OCI-LY1 (cell line): ENCODE data around the gene PDLIM5.
"Not testable (repeated sequence)": the region's sequence is repeated elsewhere in the genome, so short reads cannot be mapped to it uniquely, and the experiment has no call there.

Experiments used
- H2AFZ ChIP-seq: fragments of 200-600 bp; sonication (generic), shearing (Covaris generic); 2 replicates; pipeline ENCODE4 v1.6.0; 2014; ENCODE audit warnings: antibody characterized with exemption, mild to moderate bottlenecking, low read length
- H3F3A ChIP-seq: fragments of 200-600 bp; sonication (generic), shearing (Covaris generic); 2 replicates; pipeline ENCODE4 v1.6.0; 2014; ENCODE audit warnings: mild to moderate bottlenecking, antibody characterized with exemption, low read length, moderate library complexity; ENCODE audit not compliant: insufficient read depth
- H3K27ac ChIP-seq: fragments of 200-600 bp; sonication (generic); 2 replicates; pipeline ENCODE4 v1.5.1; 2014; ENCODE audit warnings: low read length, mixed run types, mild to moderate bottlenecking, low read depth; ENCODE audit not compliant: poor library complexity, severe bottlenecking
- H3K27me3 ChIP-seq: fragments of 200-600 bp; sonication (generic); 2 replicates; pipeline ENCODE4 v1.6.0; 2014; ENCODE audit warnings: antibody characterized with exemption, mild to moderate bottlenecking, low read length, moderate library complexity; ENCODE audit not compliant: insufficient read depth
- H3K36me3 ChIP-seq: fragments of 200-600 bp; sonication (generic); 2 replicates; pipeline ENCODE4 v1.6.1; 2014; ENCODE audit warnings: mild to moderate bottlenecking, antibody characterized with exemption, low read length, moderate library complexity, mixed read lengths; ENCODE audit not compliant: insufficient read depth
- H3K4me1 ChIP-seq: fragments of 200-600 bp; sonication (generic); 2 replicates; pipeline ENCODE4 v1.5.1; 2014; ENCODE audit warnings: mild to moderate bottlenecking, low read length, moderate library complexity; ENCODE audit not compliant: insufficient read depth, severe bottlenecking
- H3K4me2 ChIP-seq: fragments of 200-600 bp; sonication (generic), shearing (Covaris generic); 2 replicates; pipeline ENCODE4 v1.6.1; 2014; ENCODE audit warnings: low read length
- H3K4me3 ChIP-seq: fragments of 200-600 bp; sonication (generic); 2 replicates; pipeline ENCODE4 v1.5.1; 2014; ENCODE audit warnings: low read length, low read depth, mild to moderate bottlenecking, mixed read lengths; ENCODE audit not compliant: poor library complexity, severe bottlenecking
- H3K79me2 ChIP-seq: fragments of 200-600 bp; shearing (Covaris generic); 2 replicates; pipeline ENCODE4 v1.6.1; 2016; ENCODE audit warnings: mixed run types, low read length, mixed read lengths; ENCODE audit not compliant: insufficient read depth
- H3K9ac ChIP-seq: fragments of 200-600 bp; sonication (generic), shearing (Covaris generic); 2 replicates; pipeline ENCODE4 v1.6.1; 2014; ENCODE audit warnings: mild to moderate bottlenecking, low read length, mixed read lengths
- H3K9me2 ChIP-seq: fragments of 200-600 bp; sonication (generic), shearing (Covaris generic); 2 replicates; pipeline ENCODE4 v1.6.1; 2014; ENCODE audit warnings: low read depth, mild to moderate bottlenecking, low read length, mixed read lengths
- H3K9me3 ChIP-seq: fragments of 200-600 bp; shearing (Covaris generic); 2 replicates; pipeline ENCODE4 v1.6.1; 2014; ENCODE audit warnings: low read length, mixed read lengths
- H4K20me1 ChIP-seq: fragments of 200-600 bp; sonication (generic), shearing (Covaris generic); 2 replicates; pipeline ENCODE4 v1.6.0; 2016; ENCODE audit warnings: mild to moderate bottlenecking, low read length; ENCODE audit not compliant: insufficient read depth
- EZH2 ChIP-seq: fragments of 200-600 bp; sonication (generic), shearing (Covaris generic); IDR thresholded peaks from 2 replicates; pipeline ENCODE4 v1.8.0; 2017; ENCODE audit warnings: borderline replicate concordance, mixed run types, mild to moderate bottlenecking, antibody characterized with exemption, low read length, moderate library complexity, mixed read lengths
- TF ChIP-seq, protein P1 (sequence below): fragments of 200-600 bp; sonication (generic), shearing (Covaris generic); IDR thresholded peaks from 2 replicates; pipeline ENCODE4 v1.5.1; 2017; ENCODE audit warnings: mild to moderate bottlenecking, antibody characterized with exemption, low read length, moderate library complexity, mixed read lengths

The PDLIM5 gene

DNA sequence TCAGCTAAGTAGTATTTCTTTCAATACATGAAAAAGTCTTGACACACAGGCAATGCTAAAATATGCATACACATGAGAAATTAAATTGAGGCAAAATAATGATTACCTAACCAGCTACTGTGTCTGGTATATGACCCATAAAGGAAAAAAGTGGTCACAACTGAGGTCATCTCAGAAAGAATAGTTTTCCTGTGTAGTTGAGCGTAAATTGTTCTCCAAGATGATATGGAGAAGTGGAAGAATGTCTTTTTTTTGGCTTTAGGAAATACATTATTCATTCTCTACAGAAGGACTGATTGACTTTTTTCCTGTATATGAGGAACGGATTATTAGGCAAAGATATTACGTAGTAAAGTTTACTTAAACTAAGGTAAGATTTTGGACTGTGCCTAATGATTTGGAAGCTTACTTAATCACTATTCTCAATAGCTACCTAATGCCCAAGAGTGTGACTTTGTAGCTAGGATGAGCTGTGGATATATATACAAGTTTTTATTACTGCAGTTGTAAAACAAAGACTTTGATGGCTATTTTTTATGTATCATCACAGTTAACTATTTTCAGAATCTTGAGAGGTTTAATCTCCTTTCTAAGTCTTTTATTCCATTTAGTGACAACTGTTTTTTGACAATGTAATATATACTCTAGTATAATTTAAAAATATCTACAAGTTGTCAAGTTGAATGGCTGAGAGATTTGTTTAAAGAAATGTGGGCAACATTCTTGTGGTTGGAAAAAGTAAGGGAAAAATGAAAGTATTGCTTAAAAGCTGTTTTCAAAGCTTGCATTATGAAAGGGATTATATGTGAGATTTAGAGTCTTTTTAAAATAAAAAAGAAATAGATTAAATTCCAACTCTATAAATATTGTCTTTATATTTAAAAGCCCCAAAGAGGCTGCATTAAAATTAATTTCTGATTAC lies 100.2 kb downstream of the PDLIM5 start:
- no peaks in the 10 kb centered on the region for H3K27me3 ChIP-seq
- no peaks in the 10 kb centered on the region for H4K20me1 ChIP-seq
- no peak overlapping the region for H3K4me2 ChIP-seq

DNA sequence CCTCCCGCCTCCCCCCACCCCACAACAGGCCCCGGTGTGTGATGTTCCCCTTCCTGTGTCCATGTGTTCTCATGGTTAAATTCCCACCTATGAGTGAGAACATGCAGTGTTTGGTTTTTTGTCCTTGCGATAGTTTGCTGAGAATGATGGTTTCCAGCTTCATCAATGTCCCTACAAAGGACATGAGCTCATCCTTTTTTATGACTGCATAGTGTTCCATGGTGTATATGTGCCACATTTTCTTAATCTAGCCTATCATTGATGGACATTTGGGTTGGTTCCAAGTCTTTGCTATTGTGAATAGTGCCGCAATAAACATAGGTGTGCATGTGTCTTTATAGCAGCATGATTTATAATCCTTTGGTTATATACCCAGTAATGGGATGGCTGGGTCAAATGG lies 104.3 kb downstream of the PDLIM5 start:
- H4K20me1 ChIP-seq, H3F3A ChIP-seq, H3K27ac ChIP-seq, H2AFZ ChIP-seq, H3K4me3 ChIP-seq, H3K36me3 ChIP-seq, H3K9me3 ChIP-seq, H3K79me2 ChIP-seq, H3K27me3 ChIP-seq, H3K9me2 ChIP-seq, H3K4me1 ChIP-seq, H3K9ac ChIP-seq, H3K4me2 ChIP-seq: not testable (repeated sequence)

More for the DNA sequence above, 100.2 kb downstream of the PDLIM5 start:
- Histone ChIP-seq H3K79me2 (no peaks in the 10 kb centered on the region), H3K27ac (no peak overlapping the region), H3K9ac (no peak overlapping the region), H3K36me3 (no peaks in the 10 kb centered on the region), H3K9me2 (no peaks in the 10 kb centered on the region), H3K4me3 (no peak overlapping the region), H3F3A (no peaks in the 10 kb centered on the region), H3K9me3 (no peaks in the 10 kb centered on the region), H2AFZ (no peak overlapping the region), H3K4me1 (no peaks in the 10 kb centered on the region)
- TF ChIP-seq, protein P1, sequence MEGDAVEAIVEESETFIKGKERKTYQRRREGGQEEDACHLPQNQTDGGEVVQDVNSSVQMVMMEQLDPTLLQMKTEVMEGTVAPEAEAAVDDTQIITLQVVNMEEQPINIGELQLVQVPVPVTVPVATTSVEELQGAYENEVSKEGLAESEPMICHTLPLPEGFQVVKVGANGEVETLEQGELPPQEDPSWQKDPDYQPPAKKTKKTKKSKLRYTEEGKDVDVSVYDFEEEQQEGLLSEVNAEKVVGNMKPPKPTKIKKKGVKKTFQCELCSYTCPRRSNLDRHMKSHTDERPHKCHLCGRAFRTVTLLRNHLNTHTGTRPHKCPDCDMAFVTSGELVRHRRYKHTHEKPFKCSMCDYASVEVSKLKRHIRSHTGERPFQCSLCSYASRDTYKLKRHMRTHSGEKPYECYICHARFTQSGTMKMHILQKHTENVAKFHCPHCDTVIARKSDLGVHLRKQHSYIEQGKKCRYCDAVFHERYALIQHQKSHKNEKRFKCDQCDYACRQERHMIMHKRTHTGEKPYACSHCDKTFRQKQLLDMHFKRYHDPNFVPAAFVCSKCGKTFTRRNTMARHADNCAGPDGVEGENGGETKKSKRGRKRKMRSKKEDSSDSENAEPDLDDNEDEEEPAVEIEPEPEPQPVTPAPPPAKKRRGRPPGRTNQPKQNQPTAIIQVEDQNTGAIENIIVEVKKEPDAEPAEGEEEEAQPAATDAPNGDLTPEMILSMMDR, result no peak
- no peak for TF ChIP-seq EZH2

DNA sequence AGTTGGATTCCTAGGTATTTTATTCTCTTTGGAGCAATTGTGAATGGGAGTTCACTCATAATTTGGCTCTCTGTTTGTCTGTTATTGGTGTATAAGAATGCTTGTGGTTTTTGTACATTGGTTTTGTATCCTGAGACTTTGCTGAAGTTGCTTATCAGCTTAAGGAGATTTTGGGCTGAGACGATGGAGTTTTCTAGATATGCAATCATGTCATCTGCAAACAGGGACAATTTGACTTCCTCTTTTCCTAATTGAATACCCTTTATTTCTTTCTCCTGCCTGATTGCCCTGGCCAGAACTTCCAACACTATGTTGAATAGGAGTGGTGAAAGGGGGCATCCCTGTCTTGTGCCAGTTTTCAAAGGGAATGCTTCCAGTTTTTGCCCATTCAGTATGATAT lies 105.9 kb downstream of the PDLIM5 start:
- not testable (repeated sequence) for H3K79me2 ChIP-seq, H3K4me3 ChIP-seq, H3K4me2 ChIP-seq, H3F3A ChIP-seq, H3K9me2 ChIP-seq, H3K27me3 ChIP-seq, H4K20me1 ChIP-seq, H2AFZ ChIP-seq, H3K36me3 ChIP-seq, H3K9ac ChIP-seq, H3K9me3 ChIP-seq, H3K4me1 ChIP-seq, H3K27ac ChIP-seq

DNA sequence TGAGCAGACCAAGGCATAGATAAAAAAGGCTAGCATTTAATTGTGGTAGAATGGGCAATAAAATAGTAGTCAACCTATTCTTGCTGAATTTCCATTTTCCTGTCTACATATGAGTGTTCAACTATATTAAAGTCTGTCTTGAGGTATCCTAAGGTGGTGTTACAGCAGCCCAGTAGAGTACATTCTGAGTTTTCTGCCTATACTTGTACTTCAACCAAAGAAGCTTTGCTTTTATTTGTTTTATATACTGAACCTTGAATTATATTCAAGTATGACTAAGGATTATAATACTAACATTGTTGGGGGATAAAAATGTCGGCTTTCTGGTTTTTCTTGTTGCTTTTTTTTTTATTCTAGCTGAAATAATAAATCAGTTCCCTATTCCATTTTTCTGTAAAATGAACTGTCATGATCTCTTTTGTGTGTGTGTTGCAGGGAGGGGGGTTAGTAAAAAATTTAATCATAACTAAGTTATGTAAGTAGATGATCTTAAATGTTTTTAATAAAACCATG lies 106.7 kb downstream of the PDLIM5 start:
- no peaks in the 10 kb centered on the region for H3K9me3 ChIP-seq
- H3K36me3 ChIP-seq, result no peaks in the 10 kb centered on the region
- H3K79me2 ChIP-seq, result no peaks in the 10 kb centered on the region
- H3K4me2 ChIP-seq, result no peak overlapping the region
- H3F3A ChIP-seq, result no peaks in the 10 kb centered on the region
- H3K9me2 ChIP-seq, result no peaks in the 10 kb centered on the region
- no peaks in the 10 kb centered on the region for H3K4me1 ChIP-seq
- no peak overlapping the region for H2AFZ ChIP-seq
- H3K27me3 ChIP-seq, result no peaks in the 10 kb centered on the region
- no peaks in the 10 kb centered on the region for H4K20me1 ChIP-seq
- H3K4me3 ChIP-seq, result no peak overlapping the region
- TF ChIP-seq EZH2, result no peak
- TF ChIP-seq, protein P1, result no peak
- no peak overlapping the region for H3K27ac ChIP-seq
- H3K9ac ChIP-seq, result no peak overlapping the region
